ENCODE measurements around the gene SLC22A14.

GRCh38 chr3:38235466-38235865 lies 46.6 kb upstream of the SLC22A14 start:
- TF ChIP-seq RBM39 (optimal IDR thresholded peaks at IDR 0.05; ENCODE audit: low read depth, low read length) (no peak), CTCF (IDR thresholded peaks at IDR 0.05 in 2 of 3, conservative IDR thresholded peaks at IDR 0.05 in 1 of 3; ENCODE audit: insufficient read depth in 2 of 3, low read depth in 1 of 3, low read length in 3 of 3) (no peak), THAP7 (CRISPR knock-in tag; IDR thresholded peaks at IDR 0.05) (no peak), CHD4 (IDR thresholded peaks at IDR 0.05; ENCODE audit: insufficient read depth, insufficient replicate concordance, low read depth, low read length, poor library complexity, severe bottlenecking) (no peak), USF1 (CRISPR knock-in tag; IDR thresholded peaks at IDR 0.05) (no peak), ZMIZ1 (IDR thresholded peaks at IDR 0.05; ENCODE audit: low read depth in 2 of 2, low read length in 2 of 2) (no peak), BCLAF1 (IDR thresholded peaks at IDR 0.05; ENCODE audit: borderline replicate concordance in 1 of 2, control insufficient read depth in 1 of 2, low read depth in 2 of 2, low read length in 1 of 2) (no peak), HDAC1 (IDR thresholded peaks at IDR 0.05) (no peak), EZH2 (IDR thresholded peaks at IDR 0.05; ENCODE audit: borderline replicate concordance, low read depth, low read length) (no peak)

Data from K562 (cell line).